ENCODE measurements around the gene FURIN. TPM values are rescaled to one million over a fixed set of nuclear protein-coding genes. Genes with fewer than 3 reads are reported as not detected.

Gene FURIN
- total and polyA plus RNA-seq, 2 of the 4 experiments (the other 2 are of a cell fraction) = 34.8 to 54.3 TPM

DNA sequence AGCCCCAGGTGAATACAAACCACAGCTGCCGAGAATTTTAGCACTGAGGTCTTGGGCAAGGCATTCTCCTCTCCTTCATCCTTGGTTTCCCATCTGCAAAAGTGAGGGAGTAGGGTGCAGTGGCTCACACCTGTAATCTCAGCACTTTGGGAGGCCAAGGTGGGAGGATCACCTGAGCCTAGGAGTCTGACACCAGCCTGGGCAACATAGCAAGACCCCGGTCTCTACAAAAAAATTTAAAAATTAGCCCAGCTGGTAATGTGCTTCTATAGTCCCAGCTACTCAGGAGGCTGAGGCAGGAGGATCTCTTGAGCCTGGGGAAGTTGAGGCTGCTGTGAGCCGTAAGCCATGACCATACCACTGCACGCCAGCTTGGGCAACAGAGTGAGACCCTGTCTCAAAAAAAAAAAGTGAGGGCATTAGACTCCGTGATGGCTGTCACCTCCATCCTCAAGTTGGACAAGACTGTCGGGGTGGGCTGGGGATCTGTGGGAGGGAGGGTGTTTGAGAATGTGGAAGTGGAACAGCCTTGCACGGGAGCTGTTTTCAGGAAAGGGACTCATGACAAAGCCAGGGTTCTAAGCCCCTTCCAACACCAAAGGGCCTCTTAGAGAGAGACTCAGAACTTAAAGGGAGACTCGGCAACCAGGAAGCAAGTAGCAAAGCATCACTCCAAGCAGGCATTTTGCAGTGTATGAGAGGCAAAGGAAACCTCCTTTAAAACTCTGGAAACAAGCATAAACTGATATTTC lies 46.0 kb upstream of the FURIN start:
- no peak overlapping the region for H3K4me2 ChIP-seq (ENCODE audit: low read depth, low read length)
- no peaks in the 10 kb centered on the region for H4K20me1 ChIP-seq (ENCODE audit: insufficient read depth, low read length)
- no peak overlapping the region for H4K8ac ChIP-seq (ENCODE audit: low read depth in 2 of 2, low read length in 2 of 2)
- no peak overlapping the region for H2BK5ac ChIP-seq (ENCODE audit: low read depth, low read length, poor library complexity, severe bottlenecking)
- H2BK20ac ChIP-seq (ENCODE audit: low read depth, low read length) = no peak overlapping the region
- H3K23ac ChIP-seq (ENCODE audit: low read depth, low read length) = no peak overlapping the region
- ChIA-PET POLR2A (ENCODE audit: unreplicated experiment) (no interaction called here), CTCF (interaction anchor here (0.6 to 0.7 kb wide), 2 partner anchors 176 to 438 kb away, joined by 3 read pairs; no protein-coding TSS in a partner anchor)
- no peaks in the 10 kb centered on the region for H3K4me1 ChIP-seq (ENCODE audit: control insufficient read depth, insufficient read depth, low read length)
- H3K36me3 ChIP-seq (ENCODE audit: control insufficient read depth, insufficient read depth, low read length) = no peaks in the 10 kb centered on the region
- H3K27me3 ChIP-seq (ENCODE audit: control insufficient read depth, insufficient read depth, low read length) = peaks cover 17% of the 10 kb centered on the region
- no peak overlapping the region for H2BK15ac ChIP-seq (ENCODE audit: low read depth, low read length)
- no peak overlapping the region for H4K91ac ChIP-seq (ENCODE audit: insufficient read depth, low read depth, low read length)
- BruUV-seq (replicated peaks) = no TSS peak
- intact Hi-C loops (cut with micrococcal nuclease) (no loop called here), in situ Hi-C loops (cut with MboI; ENCODE audit: low sequenced_read_pairs) (no loop called here), dilution Hi-C loops (cut with HindIII; ENCODE audit: low sequenced_read_pairs, unreplicated experiment) (no loop called here)
- no CpG with 5 or more reads among the region's 8 CpGs for WGBS, 2 experiments (ENCODE audit: extremely low coverage in 2 of 2, insufficient read length in 1 of 2)
- H2AK5ac ChIP-seq (ENCODE audit: low read depth, low read length) = no peak overlapping the region
- H3K4me3 ChIP-seq (ENCODE audit: insufficient read depth, low read depth, low read length) = no peak overlapping the region
- H3K9me3 ChIP-seq (ENCODE audit: control insufficient read depth, insufficient read depth, low read length) = no peaks in the 10 kb centered on the region
- H4K5ac ChIP-seq (ENCODE audit: low read depth, low read length) = no peak overlapping the region
- H2AFZ ChIP-seq (replicated peaks; ENCODE audit: low read length, poor library complexity) = no peak overlapping the region
- ATAC-seq (ENCODE audit: low read depth) = no peak
- H3K27ac ChIP-seq (ENCODE audit: insufficient read depth, low read length) = no peak overlapping the region
- H3K4ac ChIP-seq (ENCODE audit: low read depth, low read length) = no peak overlapping the region
- DNase-seq = no peak
- no peak overlapping the region for H2BK120ac ChIP-seq (ENCODE audit: low read depth, low read length)
- H3K9me1 ChIP-seq (ENCODE audit: insufficient read depth, low read length) = no peaks in the 10 kb centered on the region
- no peak overlapping the region for H3K56ac ChIP-seq (ENCODE audit: extremely low read depth, insufficient read depth, low read length)
- no peak overlapping the region for H2AK9ac ChIP-seq (replicated peaks; ENCODE audit: low read depth, low read length, poor library complexity)
- H3K18ac ChIP-seq (ENCODE audit: low read depth, low read length) = no peak overlapping the region
- H3K9ac ChIP-seq (ENCODE audit: low read depth, low read length) = no peak overlapping the region
- no peak overlapping the region for H3K14ac ChIP-seq (replicated peaks; ENCODE audit: low read depth, low read length)
- TF ChIP-seq CTCF (conservative IDR thresholded peaks at IDR 0.05; ENCODE audit: low read depth, low read length) = no peak
- no peak for TF ChIP-seq MAFK (IDR thresholded peaks at IDR 0.05; ENCODE audit: low read depth, low read length)
- TF ChIP-seq SMC3 (IDR thresholded peaks at IDR 0.05; ENCODE audit: low read depth, low read length) = no peak
- no peak for TF ChIP-seq MAZ (IDR thresholded peaks at IDR 0.05; ENCODE audit: borderline replicate concordance, low read depth, low read length)
- TF ChIP-seq FOS (IDR thresholded peaks at IDR 0.05; ENCODE audit: low read depth, low read length) = no peak
- no peak for TF ChIP-seq NFE2L2 (IDR thresholded peaks at IDR 0.05; ENCODE audit: low read depth, low read length)
- TF ChIP-seq CHD1 (IDR thresholded peaks at IDR 0.05; ENCODE audit: low read depth, low read length) = no peak
- TF ChIP-seq, protein P1, sequence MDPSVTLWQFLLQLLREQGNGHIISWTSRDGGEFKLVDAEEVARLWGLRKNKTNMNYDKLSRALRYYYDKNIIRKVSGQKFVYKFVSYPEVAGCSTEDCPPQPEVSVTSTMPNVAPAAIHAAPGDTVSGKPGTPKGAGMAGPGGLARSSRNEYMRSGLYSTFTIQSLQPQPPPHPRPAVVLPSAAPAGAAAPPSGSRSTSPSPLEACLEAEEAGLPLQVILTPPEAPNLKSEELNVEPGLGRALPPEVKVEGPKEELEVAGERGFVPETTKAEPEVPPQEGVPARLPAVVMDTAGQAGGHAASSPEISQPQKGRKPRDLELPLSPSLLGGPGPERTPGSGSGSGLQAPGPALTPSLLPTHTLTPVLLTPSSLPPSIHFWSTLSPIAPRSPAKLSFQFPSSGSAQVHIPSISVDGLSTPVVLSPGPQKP (IDR thresholded peaks at IDR 0.05; ENCODE audit: borderline replicate concordance, low read depth, low read length) = no peak
- no peak for TF ChIP-seq RAD21 (IDR thresholded peaks at IDR 0.05; ENCODE audit: low read length)
- TF ChIP-seq BHLHE40 (IDR thresholded peaks at IDR 0.05; ENCODE audit: low read depth, low read length) = no peak
- TF ChIP-seq, protein P2, sequence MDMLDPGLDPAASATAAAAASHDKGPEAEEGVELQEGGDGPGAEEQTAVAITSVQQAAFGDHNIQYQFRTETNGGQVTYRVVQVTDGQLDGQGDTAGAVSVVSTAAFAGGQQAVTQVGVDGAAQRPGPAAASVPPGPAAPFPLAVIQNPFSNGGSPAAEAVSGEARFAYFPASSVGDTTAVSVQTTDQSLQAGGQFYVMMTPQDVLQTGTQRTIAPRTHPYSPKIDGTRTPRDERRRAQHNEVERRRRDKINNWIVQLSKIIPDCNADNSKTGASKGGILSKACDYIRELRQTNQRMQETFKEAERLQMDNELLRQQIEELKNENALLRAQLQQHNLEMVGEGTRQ (IDR thresholded peaks at IDR 0.05; ENCODE audit: low read depth, low read length) = no peak
- H3K79me1 ChIP-seq (ENCODE audit: low read depth in 1 of 2, low read length in 2 of 2) = no peaks in the 10 kb centered on the region

All from IMR-90 (cell line).